H9 (cell line): ENCODE measurements around the gene KCNJ15. TPM values are rescaled to one million over a fixed set of nuclear protein-coding genes. Genes with fewer than 3 reads are reported as not detected.

Experiments used
- DNase-seq: peaks from one replicate; pipeline ENCODE4 v3.0.0-alpha.2; 2017
- H2AFZ ChIP-seq: one replicate; pipeline ENCODE4 v1.6.1; 2013; ENCODE audit warnings: mild to moderate bottlenecking, low read length, control low read depth, moderate library complexity
- H2AK5ac ChIP-seq: 2 replicates; pipeline ENCODE4 v1.6.1; 2013; ENCODE audit warnings: low read length, control low read depth, mixed read lengths; ENCODE audit not compliant: insufficient read length
- H2BK120ac ChIP-seq: one replicate; pipeline ENCODE4 v1.6.1; 2013; ENCODE audit warnings: low read depth, mild to moderate bottlenecking, low read length, control low read depth, inconsistent platforms; ENCODE audit not compliant: poor library complexity, severe bottlenecking
- H2BK12ac ChIP-seq: 2 replicates; pipeline ENCODE4 v1.6.1; 2013; ENCODE audit warnings: low read length, control low read depth, mixed read lengths, low read depth; ENCODE audit not compliant: insufficient read length
- H2BK15ac ChIP-seq: 2 replicates; pipeline ENCODE4 v1.6.1; 2013; ENCODE audit warnings: low read depth, low read length, control low read depth
- H2BK20ac ChIP-seq: one replicate; pipeline ENCODE4 v1.6.1; 2013; ENCODE audit warnings: low read depth, mild to moderate bottlenecking, low read length, control low read depth, inconsistent platforms; ENCODE audit not compliant: poor library complexity, severe bottlenecking
- H2BK5ac ChIP-seq: 2 replicates; pipeline ENCODE4 v1.6.1; 2013; ENCODE audit warnings: low read length, control low read depth, mixed read lengths; ENCODE audit not compliant: insufficient read length
- H3K14ac ChIP-seq: 2 replicates; pipeline ENCODE4 v1.6.1; 2013; ENCODE audit warnings: low read length, control low read depth; ENCODE audit not compliant: insufficient read depth
- H3K18ac ChIP-seq: 2 replicates; pipeline ENCODE4 v1.6.1; 2013; ENCODE audit warnings: low read depth, mild to moderate bottlenecking, mixed read lengths, low read length, control low read depth; ENCODE audit not compliant: insufficient read length
- H3K23ac ChIP-seq: 2 replicates; pipeline ENCODE4 v1.6.1; 2013; ENCODE audit warnings: low read length, control low read depth, mixed read lengths, low read depth; ENCODE audit not compliant: insufficient read length
- H3K23me2 ChIP-seq: 2 replicates; pipeline ENCODE4 v1.6.1; 2013; ENCODE audit warnings: low read depth, mild to moderate bottlenecking, mixed read lengths, low read length, control low read depth; ENCODE audit not compliant: insufficient read length, poor library complexity, severe bottlenecking
- H3K27ac ChIP-seq: 2 replicates; pipeline ENCODE4 v1.5.1; 2013; ENCODE audit warnings: low read length, control low read depth, mixed read lengths, low read depth; ENCODE audit not compliant: insufficient read length
- H3K27me3 ChIP-seq: 2 replicates; pipeline ENCODE4 v1.6.1; 2013; ENCODE audit warnings: low read length, control low read depth, inconsistent platforms; ENCODE audit not compliant: insufficient read depth
- H3K4ac ChIP-seq: 2 replicates; pipeline ENCODE4 v1.6.1; 2013; ENCODE audit warnings: low read depth, mild to moderate bottlenecking, control low read depth, inconsistent platforms, low read length, moderate library complexity
- H3K4me1 ChIP-seq: 2 replicates; pipeline ENCODE4 v1.6.1; 2013; ENCODE audit warnings: low read length, control low read depth, inconsistent platforms; ENCODE audit not compliant: insufficient read depth
- H3K4me2 ChIP-seq: 2 replicates; pipeline ENCODE4 v1.6.1; 2013; ENCODE audit warnings: low read length, control low read depth, mixed read lengths; ENCODE audit not compliant: insufficient read length, insufficient read depth
- H3K56ac ChIP-seq: 2 replicates; pipeline ENCODE4 v1.6.1; 2013; ENCODE audit warnings: low read depth, mild to moderate bottlenecking, mixed read lengths, low read length, control low read depth; ENCODE audit not compliant: insufficient read length
- H3K79me1 ChIP-seq: 2 replicates; pipeline ENCODE4 v1.6.1; 2013; ENCODE audit warnings: low read depth, mild to moderate bottlenecking, moderate library complexity, low read length, control low read depth, inconsistent platforms; ENCODE audit not compliant: insufficient read depth, poor library complexity, severe bottlenecking
- H3K79me2 ChIP-seq: 2 replicates; pipeline ENCODE4 v1.6.1; 2013; ENCODE audit warnings: low read length, control low read depth, inconsistent platforms; ENCODE audit not compliant: insufficient read depth
- H3K9ac ChIP-seq: 2 replicates; pipeline ENCODE4 v1.6.1; 2013; ENCODE audit warnings: low read length, control low read depth, mixed read lengths; ENCODE audit not compliant: insufficient read length; ENCODE audit errors: extremely low read depth
- H3K9me3 ChIP-seq: one replicate; pipeline ENCODE4 v1.6.1; 2013; ENCODE audit warnings: low read depth, low read length, inconsistent platforms; ENCODE audit not compliant: control insufficient read depth
- H3T11ph ChIP-seq: one replicate; pipeline ENCODE4 v1.6.1; 2013; ENCODE audit warnings: mild to moderate bottlenecking, low read length, control low read depth, inconsistent platforms
- H4K20me1 ChIP-seq: one replicate; pipeline ENCODE4 v1.6.1; 2013; ENCODE audit not compliant: control insufficient read depth, insufficient read length, insufficient read depth
- H4K5ac ChIP-seq: 2 replicates; pipeline ENCODE4 v1.6.1; 2013; ENCODE audit warnings: low read depth, mild to moderate bottlenecking, mixed read lengths, low read length, control low read depth; ENCODE audit not compliant: insufficient read length
- H4K8ac ChIP-seq: replicated peaks from 2 replicates; pipeline ENCODE4 v1.6.1; 2013; ENCODE audit warnings: low read length, control low read depth, mixed read lengths, low read depth; ENCODE audit not compliant: insufficient read length
- H4K91ac ChIP-seq: 2 replicates; pipeline ENCODE4 v1.6.1; 2013; ENCODE audit warnings: low read depth, mild to moderate bottlenecking, moderate library complexity, mixed read lengths, low read length, control low read depth; ENCODE audit not compliant: insufficient read length
- H3K27ac Mint-ChIP-seq, 3 experiments: 2 replicates in 2 of 3; 3 replicates in 1 of 3; pipeline ENCODE4 v1.8.0; 2020 to 2021; ENCODE audit warnings: mixed read lengths in 3 of 3, mild to moderate bottlenecking in 1 of 3, moderate library complexity in 1 of 3
- H3K27me3 Mint-ChIP-seq: 2 replicates; pipeline ENCODE4 v1.8.0; 2021; ENCODE audit warnings: low read depth, mild to moderate bottlenecking, moderate library complexity, mixed read lengths
- H3K36me3 Mint-ChIP-seq, 3 experiments: 2 replicates in 2 of 3; 3 replicates in 1 of 3; pipeline ENCODE4 v1.8.0; 2020 to 2021; ENCODE audit warnings: low read depth in 3 of 3, mixed read lengths in 3 of 3; ENCODE audit not compliant: insufficient read depth in 1 of 3
- H3K4me1 Mint-ChIP-seq, 2 experiments: 2 replicates each; pipeline ENCODE4 v1.8.0; 2020; ENCODE audit warnings: mixed read lengths in 2 of 2
- H3K4me3 Mint-ChIP-seq, 2 experiments: 2 replicates in 1 of 2; 3 replicates in 1 of 2; pipeline ENCODE4 v1.8.0; 2020 to 2021; ENCODE audit warnings: mild to moderate bottlenecking in 2 of 2, mixed read lengths in 2 of 2, moderate library complexity in 1 of 2
- H3K9me3 Mint-ChIP-seq, 2 experiments: 2 replicates in 1 of 2; 3 replicates in 1 of 2; pipeline ENCODE4 v1.8.0; 2020; ENCODE audit warnings: mild to moderate bottlenecking in 2 of 2, mixed read lengths in 2 of 2, moderate library complexity in 1 of 2
- CTCF ChIP-seq: fragments of 200-600 bp; sonication (generic); conservative IDR thresholded peaks from 3 replicates; pipeline ENCODE4 v1.8.0; 2021; ENCODE audit warnings: antibody characterized with exemption, mild to moderate bottlenecking
- WGBS: extraction: QIAGEN DNeasy Blood & Tissue Kit; methylation state at CpG from one replicate; pipeline ENCODE4 v1.1.7; 2013; ENCODE audit warnings: missing lambda C conversion rate, low lambda C conversion rate, mixed read lengths; ENCODE audit not compliant: insufficient read length; ENCODE audit errors: extremely low coverage; 5-methylcytosine and 5-hydroxymethylcytosine counted together
- total RNA-seq: library from RNA; stranded (reverse); gene quantifications from 2 replicates; pipeline ENCODE4 v1.2.1, GENCODE V29; 2021

KCNJ15 gene
- total RNA-seq, 1 experiment from 2014 or later, result not detected

GRCh38 chr21:38223893-38224540, 32.8 kb upstream of the KCNJ15 start:
- Histone ChIP-seq H3K4ac (no peak overlapping the region), H3K18ac (no peak overlapping the region), H3K4me2 (no peak overlapping the region), H3K79me1 (no peaks in the 10 kb centered on the region), H2AFZ (no peak overlapping the region), H3K4me1 (no peaks in the 10 kb centered on the region), H4K91ac (no peak overlapping the region), H2AK5ac (no peak overlapping the region), H3K27ac (no peak overlapping the region), H2BK5ac (no peak overlapping the region), H2BK15ac (no peak overlapping the region), H3K79me2 (no peaks in the 10 kb centered on the region), H4K20me1 (no peaks in the 10 kb centered on the region), H3K23me2 (no peaks in the 10 kb centered on the region), H3K27me3 (no peaks in the 10 kb centered on the region), H2BK20ac (no peak overlapping the region), H4K8ac (no peak overlapping the region), H4K5ac (no peak overlapping the region), H2BK12ac (no peak overlapping the region), H3K14ac (no peak overlapping the region), H3T11ph (no peak overlapping the region), H3K23ac (no peak overlapping the region), H3K9ac (no peak overlapping the region), H2BK120ac (no peak overlapping the region), H3K9me3 (peaks cover 52% of the 10 kb centered on the region), H3K56ac (no peak overlapping the region)
- Mint-ChIP-seq H3K9me3 (peaks cover 79 to 87% of the 10 kb centered on the region in 2 experiments), H3K27me3 (peaks cover 3% of the 10 kb centered on the region), H3K4me3 (no peak overlapping the region), H3K4me1 (peaks cover 21 to 24% of the 10 kb centered on the region in 2 experiments), H3K27ac (no peak overlapping the region), H3K36me3 (peaks cover 32 to 88% (median 56%) of the 10 kb centered on the region in 3 experiments)
- no peak for TF ChIP-seq CTCF
- no CpG with 5 or more reads among the region's 6 CpGs for WGBS
- no peak for DNase-seq
